Measurements from ENCODE around the gene TMEM217.

The TMEM217 gene

DNA sequence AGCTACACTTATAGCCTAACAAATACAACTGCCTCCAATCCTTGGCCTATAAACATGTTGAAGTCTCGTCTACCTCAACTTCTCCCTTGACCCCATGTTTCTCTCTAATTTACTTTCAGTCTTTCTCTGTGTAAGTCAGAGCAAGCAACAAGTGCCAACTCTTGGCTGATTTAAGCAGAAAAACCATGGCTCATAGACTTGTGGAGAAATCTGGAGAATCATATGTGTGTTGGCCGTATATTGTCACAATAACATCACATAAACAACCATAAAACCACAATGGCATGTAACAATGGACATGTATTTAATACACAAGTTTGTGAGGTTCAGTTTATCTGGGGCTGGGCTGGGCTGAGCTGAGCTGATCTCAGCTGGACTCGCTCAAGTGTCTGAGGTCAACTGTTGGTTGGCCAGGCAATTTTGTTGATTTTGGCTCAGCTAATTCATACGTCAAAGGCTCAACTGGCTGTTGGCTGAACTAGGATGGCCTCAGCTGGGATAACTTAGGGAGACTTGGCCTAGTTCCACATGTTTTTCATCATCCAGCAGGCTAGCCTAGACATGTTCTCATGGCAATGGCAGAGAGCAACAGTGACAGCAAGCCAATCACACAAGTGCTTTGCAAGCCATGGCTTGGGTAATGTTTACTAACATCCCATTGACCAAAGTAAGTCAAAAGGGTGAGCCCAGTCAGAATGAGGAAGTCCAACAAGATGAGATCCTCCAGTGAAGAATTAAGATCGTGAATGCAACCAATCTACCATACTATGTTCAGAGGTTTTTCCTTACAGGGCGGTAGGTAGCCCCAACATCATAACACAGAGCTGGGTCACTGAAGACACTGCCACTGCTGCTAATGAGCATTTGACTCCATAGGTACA lies 13.3 kb downstream of the TMEM217 start:
- DNase-seq (ENCODE audit: low read depth in 3 of 3): no peak

GRCh38 chr6:37243816-37244370 lies 14.1 kb downstream of the TMEM217 start:
- no peak for DNase-seq (ENCODE audit: low read depth in 3 of 3)

DNA sequence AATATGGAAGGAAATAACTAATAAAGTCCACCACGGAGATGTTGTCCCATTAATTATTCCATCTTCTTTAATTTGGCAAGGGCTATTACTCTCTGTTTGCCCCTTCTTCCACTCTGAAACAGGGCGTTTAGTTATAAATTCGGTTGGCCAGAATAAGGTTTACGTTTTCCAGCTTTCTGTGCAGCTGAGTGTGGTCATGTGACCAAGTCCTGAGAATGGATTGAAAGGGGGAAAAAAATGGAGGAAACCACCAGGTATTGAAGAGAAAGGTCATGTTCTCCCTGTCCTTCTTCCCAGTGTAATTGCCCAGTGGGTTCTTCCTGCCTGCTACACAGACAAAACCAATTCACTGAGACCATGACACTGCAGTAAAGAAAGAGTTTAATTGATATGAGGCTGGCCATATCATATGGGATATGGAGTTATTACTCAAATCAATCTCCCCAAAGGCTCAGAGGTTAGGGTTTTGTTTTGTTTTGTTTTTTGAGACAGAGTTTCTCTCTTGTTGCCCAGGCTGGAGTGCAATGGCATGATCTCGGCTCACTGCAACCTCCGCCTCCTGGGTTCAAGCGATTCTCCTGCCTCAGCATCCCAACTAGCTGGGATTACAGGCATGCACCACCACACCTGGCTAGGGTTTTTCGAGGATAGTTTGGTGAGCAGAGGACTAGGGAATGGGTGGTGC lies 14.7 kb downstream of the TMEM217 start:
- DNase-seq (ENCODE audit: low read depth in 3 of 3): no peak

- DNase-seq (ENCODE audit: low read depth in 3 of 3): no peak
Observed at GRCh38 chr6:37242429-37243052, 15.4 kb downstream of the TMEM217 start.

DNA sequence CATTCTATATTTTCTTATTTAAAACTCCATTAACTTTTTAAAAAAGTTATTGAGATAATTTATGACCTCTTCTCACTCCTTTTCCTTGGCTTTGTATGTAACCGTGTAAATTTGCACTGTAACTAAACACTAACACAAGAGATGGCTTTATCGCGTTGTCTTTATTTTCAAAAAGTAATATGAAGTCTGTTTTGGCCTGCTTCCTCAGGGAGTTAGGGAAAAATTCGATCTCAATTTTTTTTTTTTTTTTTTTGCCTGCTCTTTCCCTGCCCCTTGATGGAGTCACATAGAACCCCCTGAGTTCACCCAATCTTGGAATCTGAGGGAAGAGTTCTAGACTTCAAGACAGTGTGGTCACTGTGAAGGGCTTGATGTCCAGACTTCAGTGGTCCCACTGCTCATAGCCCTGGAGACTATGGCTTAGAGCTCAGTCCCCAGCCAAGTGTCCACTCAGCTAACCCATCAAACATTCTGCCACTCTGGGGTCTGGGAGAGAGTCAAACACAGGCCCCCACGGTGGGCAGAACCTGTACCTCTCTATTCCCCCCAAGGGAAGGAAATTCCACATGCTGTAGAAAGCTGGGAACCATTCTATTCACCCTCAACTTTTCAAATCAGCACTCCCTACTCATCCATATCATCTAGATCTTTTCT lies 16.0 kb downstream of the TMEM217 start:
- no peak for DNase-seq (ENCODE audit: low read depth in 3 of 3)

DNA sequence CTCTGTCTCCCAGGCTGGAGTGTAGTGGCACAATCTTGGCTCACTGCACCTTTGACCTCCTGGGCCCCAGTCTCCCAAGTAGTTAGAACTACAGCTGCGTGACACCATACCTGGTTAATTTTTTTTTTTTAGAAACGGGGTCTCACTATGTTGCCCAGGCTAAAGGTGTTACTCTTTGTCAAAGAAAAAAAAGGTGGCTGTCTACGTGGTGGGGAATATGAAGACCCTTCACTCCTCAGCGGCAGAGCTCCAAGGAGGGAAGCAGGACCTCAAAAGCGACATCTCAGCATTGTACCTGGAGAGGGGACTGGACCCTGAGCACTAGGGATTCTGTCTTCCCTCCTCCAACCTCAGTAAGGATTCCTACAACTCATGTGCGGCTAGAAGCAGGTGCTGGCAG lies 16.8 kb downstream of the TMEM217 start:
- DNase-seq (ENCODE audit: low read depth in 3 of 3): no peak

- DNase-seq (ENCODE audit: low read depth in 3 of 3): peak; percentile 58 to 81 (median 77)
Observed at GRCh38 chr6:37239950-37240713, 17.8 kb downstream of the TMEM217 start.

DNA sequence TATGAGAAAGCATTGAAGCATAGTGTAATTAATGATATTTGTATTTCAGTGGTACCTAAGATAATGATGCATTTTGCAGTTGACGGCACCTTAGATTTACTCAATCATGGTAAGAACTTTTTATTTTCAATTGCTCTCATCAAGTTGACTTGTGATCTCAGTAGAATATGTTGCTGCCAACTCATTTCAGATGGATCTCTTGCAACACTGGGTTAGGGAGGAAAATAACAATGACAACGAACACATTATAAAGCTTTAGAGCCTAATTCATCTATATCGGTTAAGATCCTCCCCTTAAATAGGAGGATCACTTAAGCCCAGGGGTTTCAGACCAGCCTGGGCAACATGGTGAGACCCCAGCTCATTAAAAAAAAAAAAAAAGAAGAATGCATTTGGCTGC lies 18.4 kb downstream of the TMEM217 start:
- no peak for DNase-seq (ENCODE audit: low read depth in 3 of 3)

GRCh38 chr6:37238381-37238780 lies 19.6 kb downstream of the TMEM217 start:
- no peak for DNase-seq (ENCODE audit: low read depth in 3 of 3)

DNA sequence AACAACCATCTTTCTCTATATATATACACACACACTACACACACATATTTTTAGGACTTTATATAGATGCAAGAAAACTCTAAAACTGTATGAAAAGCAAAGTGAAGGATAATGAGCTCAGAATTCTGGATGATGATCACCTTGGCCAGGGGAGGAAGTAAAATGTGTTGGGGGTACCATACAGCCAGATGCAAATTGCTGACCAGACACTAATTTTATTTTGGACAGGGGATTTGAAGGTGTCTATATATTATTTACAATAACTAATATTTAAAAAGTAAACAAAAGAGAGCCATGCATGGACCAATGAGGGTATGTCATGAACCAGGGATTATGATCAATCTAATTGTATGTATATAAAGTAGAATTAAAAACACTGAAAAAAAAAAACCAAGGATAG lies 20.2 kb downstream of the TMEM217 start:
- DNase-seq (ENCODE audit: low read depth in 3 of 3): no peak

DNA sequence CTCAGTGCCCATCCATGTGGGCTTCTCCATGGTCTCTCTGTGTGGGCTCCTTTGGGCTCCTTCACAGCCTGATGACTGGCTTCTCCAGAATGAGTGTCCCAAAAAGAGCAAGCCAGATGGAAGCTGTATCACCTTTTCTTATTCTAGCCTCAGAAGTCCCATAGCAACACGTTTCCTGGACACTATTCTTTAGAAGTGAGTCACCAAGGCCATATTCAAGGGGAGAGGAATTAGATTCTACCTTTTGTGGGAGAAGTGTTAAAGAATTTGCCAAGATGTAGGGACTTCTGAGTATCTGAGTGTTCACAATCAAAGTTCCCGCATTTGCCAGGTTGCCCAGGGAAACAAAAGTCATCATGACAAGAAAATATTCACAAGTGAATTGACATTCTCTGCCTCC lies 21.0 kb downstream of the TMEM217 start:
- no peak for DNase-seq (ENCODE audit: low read depth in 3 of 3)

DNA sequence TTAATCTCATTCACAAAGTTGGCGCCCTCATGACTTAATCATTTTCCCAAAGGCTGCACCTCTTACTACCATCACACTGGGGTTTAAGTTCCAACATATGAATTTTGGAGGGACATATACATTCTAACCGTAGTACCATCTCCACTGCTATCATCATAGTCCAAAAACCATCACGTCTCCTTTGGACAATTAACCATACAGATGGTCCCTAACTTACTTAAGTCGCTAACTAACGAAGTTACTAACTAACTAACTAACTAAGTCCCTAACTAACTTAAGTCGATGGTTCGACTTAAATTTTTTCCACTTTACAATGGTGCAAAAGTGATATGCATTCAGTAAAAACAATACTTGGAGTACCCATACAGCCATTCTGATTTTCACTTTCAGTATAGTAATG lies 24.4 kb downstream of the TMEM217 start:
- DNase-seq (ENCODE audit: low read depth in 3 of 3): no peak

DNA sequence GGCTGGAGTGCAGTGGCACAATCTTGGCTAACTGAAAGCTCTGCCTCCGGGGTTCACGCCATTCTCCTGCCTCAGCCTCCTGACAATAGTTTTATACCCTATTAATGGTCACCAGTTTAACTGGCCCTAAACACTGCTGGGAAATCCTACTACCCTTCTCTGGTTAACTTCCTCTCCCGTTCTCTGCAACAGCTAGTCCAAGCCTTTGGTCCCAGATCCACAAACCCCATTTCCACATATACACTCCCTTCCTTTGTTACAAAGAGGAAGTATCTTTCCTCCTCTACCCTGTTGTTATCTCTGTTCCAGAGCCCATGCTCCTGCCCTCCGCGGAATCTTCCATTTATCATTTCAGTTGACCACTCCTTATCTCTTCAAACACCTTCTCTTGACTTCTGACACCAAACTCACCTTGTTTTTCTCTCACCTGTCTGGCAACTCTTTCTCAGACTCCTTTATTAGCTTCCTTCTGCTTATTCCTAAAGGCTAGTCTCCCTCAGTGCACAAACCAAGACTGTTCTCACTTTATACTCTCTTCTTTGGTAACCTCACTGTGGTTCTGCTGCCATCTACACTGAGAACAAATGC lies 25.4 kb downstream of the TMEM217 start:
- DNase-seq (ENCODE audit: low read depth in 3 of 3): no peak

DNA sequence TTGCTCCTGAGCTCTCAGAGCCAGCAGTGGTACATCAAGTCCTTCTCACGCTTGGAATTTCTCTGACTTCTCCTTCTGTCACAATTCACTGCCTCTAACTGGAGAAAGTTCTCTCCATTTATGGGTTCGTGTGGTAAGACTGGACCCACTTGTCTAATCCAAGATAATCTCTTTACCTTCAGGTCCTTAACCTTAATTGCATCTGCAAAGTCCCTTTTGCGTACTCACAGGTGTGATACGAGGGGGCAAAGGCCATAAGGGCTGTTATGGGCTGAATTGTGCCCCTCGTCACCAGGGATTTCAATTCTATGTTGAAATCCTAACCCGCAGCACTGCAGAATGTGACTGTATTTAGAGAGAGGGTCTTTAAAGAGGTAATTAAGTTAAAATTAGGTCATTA lies 27.8 kb downstream of the TMEM217 start:
- DNase-seq (ENCODE audit: low read depth in 3 of 3): no peak

GRCh38 chr6:37225350-37226169 lies 32.4 kb downstream of the TMEM217 start:
- DNase-seq (ENCODE audit: low read depth in 3 of 3): no peak

GRCh38 chr6:37222992-37223391 lies 35.0 kb downstream of the TMEM217 start:
- DNase-seq (ENCODE audit: low read depth in 3 of 3): no peak

DNA sequence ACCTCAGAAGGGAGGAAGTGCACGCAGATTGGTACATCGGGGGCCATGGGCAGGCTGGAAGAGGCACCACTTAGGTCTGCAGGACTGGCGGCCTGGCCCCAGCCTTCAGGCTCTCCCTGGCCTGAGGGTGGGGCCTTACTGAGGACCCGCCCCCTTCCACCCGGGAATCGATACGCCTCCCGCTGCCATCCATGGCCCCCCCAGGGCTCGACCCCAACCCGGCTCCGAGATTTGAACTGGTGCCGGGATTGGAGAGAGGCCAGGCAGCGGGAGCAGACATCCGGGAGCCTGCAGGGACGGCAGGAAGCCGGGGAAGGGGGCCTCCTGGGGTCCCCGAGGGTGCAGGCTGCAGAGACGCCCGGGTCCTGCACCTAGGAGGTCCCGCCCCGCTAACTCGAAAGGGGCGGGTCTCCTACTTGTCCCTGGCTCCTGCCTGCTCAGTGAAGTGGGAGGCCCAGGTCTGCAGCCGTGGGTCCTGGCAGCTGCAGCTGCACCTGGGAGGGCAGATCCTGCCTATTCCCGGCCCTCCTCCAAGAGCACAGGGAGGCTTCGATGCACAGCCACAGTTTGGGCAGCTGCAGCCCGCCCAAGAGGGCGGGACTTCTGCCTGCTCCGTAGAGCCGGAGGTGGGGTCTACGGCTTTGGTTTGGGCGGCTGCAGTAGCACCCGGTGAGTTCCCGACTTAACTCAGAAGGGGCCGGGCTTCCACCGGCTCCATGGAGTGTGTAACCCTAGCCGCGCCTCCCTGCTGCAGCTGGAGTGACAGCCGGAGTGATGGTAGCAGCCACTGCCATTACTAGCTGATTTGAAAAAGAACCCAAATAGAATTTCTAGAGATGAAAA lies 35.6 kb downstream of the TMEM217 start:
- DNase-seq (ENCODE audit: low read depth in 3 of 3): peak; percentile 36 to 77 (median 47)

- DNase-seq (ENCODE audit: low read depth in 3 of 3): no peak
Observed at GRCh38 chr6:37221585-37222124, 36.3 kb downstream of the TMEM217 start.

- no peak for DNase-seq (ENCODE audit: low read depth in 3 of 3)
Observed at GRCh38 chr6:37218511-37218910, 39.4 kb downstream of the TMEM217 start.

Data from stimulated activated CD4-positive, alpha-beta T cell treated with anti-CD3 and anti-CD28 coated beads, TNF-alpha, amount 100 ng/mL, for 24 hours (primary cell).